Cardiac fibroblast (primary cell): ENCODE results near the gene INSIG2.

ENCODE experiments used
- DNase-seq, 2 donors: peaks; one replicate each; pipeline versions ENCODE4 v3.0.0 to v3.0.0-alpha.2; 2010; ENCODE audit warnings: low read depth in 2 of 2
- H3K4me3 ChIP-seq, 2 donors: replicated peaks in 1 of 2; 1 replicate in 1 of 2; 2 replicates in 1 of 2; pipeline ENCODE4 v1.5.1; 2011; ENCODE audit warnings: low read depth in 2 of 2, low read length in 2 of 2, mild to moderate bottlenecking in 2 of 2, moderate library complexity in 1 of 2
- TF ChIP-seq, protein P1 (sequence below): IDR thresholded peaks from one replicate; pipeline ENCODE4 v1.5.1; 2011; ENCODE audit warnings: low read depth, mild to moderate bottlenecking, low read length, inconsistent platforms

Gene INSIG2

GRCh38 chr2:118097657-118098056 lies 9.4 kb downstream of the INSIG2 start:
- DNase-seq, result peak in 1 of 2 donors; percentile 54
- no peak overlapping the region for H3K4me3 ChIP-seq
- TF ChIP-seq, protein P1, sequence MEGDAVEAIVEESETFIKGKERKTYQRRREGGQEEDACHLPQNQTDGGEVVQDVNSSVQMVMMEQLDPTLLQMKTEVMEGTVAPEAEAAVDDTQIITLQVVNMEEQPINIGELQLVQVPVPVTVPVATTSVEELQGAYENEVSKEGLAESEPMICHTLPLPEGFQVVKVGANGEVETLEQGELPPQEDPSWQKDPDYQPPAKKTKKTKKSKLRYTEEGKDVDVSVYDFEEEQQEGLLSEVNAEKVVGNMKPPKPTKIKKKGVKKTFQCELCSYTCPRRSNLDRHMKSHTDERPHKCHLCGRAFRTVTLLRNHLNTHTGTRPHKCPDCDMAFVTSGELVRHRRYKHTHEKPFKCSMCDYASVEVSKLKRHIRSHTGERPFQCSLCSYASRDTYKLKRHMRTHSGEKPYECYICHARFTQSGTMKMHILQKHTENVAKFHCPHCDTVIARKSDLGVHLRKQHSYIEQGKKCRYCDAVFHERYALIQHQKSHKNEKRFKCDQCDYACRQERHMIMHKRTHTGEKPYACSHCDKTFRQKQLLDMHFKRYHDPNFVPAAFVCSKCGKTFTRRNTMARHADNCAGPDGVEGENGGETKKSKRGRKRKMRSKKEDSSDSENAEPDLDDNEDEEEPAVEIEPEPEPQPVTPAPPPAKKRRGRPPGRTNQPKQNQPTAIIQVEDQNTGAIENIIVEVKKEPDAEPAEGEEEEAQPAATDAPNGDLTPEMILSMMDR, result no peak

DNA sequence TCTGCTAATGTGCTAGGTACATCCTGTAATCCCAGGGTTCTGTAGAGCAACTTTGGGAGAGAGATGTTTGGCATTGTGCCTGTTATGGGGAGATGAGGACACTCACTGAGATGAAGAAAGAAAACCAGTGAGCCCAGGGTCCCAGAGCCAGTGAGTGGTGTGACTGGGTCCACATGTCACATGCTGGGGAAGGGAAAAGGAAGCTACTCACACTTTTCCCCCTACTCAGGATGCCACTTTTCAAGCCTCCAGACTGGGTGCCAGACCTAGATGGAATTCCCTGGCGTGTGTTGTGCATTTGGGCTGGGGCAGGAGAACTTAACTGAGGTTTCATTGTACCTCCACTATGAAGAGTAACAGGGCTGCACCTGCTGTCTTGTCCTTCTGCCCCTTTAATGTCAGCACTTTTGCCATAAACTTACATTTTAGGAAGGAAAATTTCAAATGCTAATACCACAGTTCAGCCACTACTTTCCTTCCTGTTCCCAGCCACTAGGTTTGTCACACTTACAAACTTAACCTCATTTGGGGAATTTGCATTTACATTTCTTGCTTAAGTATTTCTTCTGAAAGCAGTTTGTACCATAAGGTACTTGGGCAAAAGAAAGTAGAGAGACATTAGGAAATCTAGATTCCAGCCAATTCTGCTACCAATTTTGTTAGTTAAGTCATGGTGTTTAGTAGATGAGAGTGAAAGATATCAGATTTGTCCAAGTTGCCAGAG lies 10.2 kb downstream of the INSIG2 start:
- no peak overlapping the region for H3K4me3 ChIP-seq
- no peak for DNase-seq
- TF ChIP-seq, protein P1, result no peak

- peak in 1 of 2 donors; percentile 36 for DNase-seq
- H3K4me3 ChIP-seq, result no peak overlapping the region
- TF ChIP-seq, protein P1, result no peak
These were observed 14.3 kb downstream of the INSIG2 start for GRCh38 chr2:118102433-118103082.

DNA sequence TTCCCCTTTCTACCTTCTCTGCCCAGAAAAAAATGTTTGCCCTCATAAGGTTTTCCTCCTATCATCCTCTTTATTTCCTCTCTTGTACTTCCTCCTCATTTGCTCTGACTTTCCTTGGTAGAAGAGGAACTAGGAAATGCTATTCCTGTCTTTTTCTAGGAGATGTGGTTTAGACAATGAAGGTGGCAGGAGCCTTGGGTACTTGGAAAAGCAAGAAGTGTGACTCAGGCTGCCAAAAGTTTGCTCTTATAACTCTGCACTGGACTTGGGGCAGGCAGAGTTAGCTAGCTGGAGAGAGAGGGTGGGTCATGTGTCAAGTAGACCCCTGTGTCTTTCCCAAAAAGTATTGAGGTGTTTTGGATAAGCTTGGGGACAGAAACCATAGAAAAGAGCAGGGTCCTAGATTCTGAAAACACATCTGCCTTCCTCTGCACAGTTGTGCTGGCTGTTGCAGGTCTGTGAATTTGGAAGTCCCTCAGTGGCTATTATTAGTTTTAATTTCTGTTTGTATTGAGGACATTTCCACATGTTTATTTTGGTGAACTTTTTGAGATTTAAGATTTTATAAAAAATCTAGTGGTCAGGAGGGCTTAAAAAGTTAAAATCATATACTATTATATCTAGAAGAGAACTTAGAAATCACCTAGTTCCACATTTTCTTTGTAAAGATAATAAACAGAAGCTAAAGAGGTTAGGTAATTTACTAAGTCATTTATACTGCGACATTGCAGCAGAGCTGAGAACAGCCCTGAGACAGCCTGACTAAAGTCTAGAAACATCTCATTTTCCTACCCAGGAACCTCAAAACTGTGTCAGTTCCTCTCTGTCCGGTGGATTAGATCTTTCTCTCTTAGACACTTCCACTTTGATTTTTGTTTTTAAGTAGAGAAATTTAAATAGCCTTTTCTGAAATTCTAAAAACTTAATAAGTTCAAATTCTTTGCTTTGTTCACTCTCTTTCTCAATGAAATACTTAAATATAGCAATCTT lies 16.0 kb downstream of the INSIG2 start:
- no peak for DNase-seq
- no peak overlapping the region for H3K4me3 ChIP-seq
- TF ChIP-seq, protein P1, result no peak

DNA sequence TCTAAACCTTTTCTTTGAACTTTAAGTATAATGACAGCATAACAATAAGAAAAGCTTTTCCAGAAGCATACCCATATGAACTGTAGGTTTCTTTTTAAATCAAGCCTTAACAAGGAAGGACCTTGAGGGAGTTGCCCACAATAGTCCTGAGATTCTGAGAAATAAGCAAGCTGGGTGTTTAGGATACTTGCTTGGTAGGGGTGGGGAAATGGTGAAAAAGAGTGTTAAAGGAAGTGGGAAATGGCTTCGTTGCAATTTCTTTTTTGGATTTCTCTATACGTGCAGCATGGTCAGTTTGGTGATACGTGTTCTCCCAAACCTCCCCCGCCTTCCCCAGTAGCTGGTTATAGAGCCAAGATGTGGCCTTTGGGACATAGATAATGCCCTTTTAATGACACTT lies 17.2 kb downstream of the INSIG2 start:
- TF ChIP-seq, protein P1, result no peak
- no peak overlapping the region for H3K4me3 ChIP-seq
- no peak for DNase-seq

- no peak for DNase-seq
- TF ChIP-seq, protein P1, result no peak
- no peak overlapping the region for H3K4me3 ChIP-seq
These were observed 18.7 kb downstream of the INSIG2 start for GRCh38 chr2:118106926-118107325.
